HCT116 (cell line): Measurements from ENCODE around the gene GMEB2. TPM values are rescaled to one million over a fixed set of nuclear protein-coding genes. Genes with fewer than 3 reads are reported as not detected.
A peak's percentile ranks its signal among the peaks of the same experiment; 100 is the strongest.

Source experiments
- ATAC-seq: fragments of 200-7000 bp; cut with Tn5 transposase; 2 replicates; pipeline ENCODE4 v1.9.1; 2020; ENCODE audit warnings: mild to moderate bottlenecking, moderate library complexity
- BruUV-seq: library from RNA; stranded (reverse); fragments of 400-500 nt; replicated peaks from 2 replicates; lab custom pipeline; 2021; lab: Mats Ljungman, UMichigan
- CTCF ChIA-PET: fragments of 300-600 bp; sonication (Branson Sonifier 250); formaldehyde crosslinking; loops from one replicate; lab custom pipeline; 2021; ENCODE audit warnings: antibody characterized with exemption; lab: Charles Lee
- POLR2A ChIA-PET: fragments of 300-600, 350-600 bp; sonication (Branson Sonifier 250); formaldehyde crosslinking; loops from one replicate; lab custom pipeline; 2021; ENCODE audit warnings: antibody characterized with exemption; lab: Charles Lee
- RAD21 ChIA-PET, 2 experiments: fragments of 300-600 bp; sonication (Branson Sonifier 250); formaldehyde crosslinking; loops; one replicate each; lab custom pipeline; 2023; ENCODE audit warnings: low total read pairs in 2 of 2; ENCODE audit not compliant: uncharacterized antibody in 2 of 2, unreplicated experiment in 2 of 2, low non-redundant PET in 1 of 2; lab: Charles Lee
- DNase-seq: peaks from one replicate; pipeline ENCODE4 v3.0.0-alpha.2; 2010; ENCODE audit warnings: low read depth, low spot score
- H2AFZ ChIP-seq: fragments of 200-600 bp; shearing (Covaris generic), sonication (generic); 2 replicates; pipeline ENCODE4 v1.6.1; 2017; ENCODE audit warnings: low read depth, mixed run types, mixed read lengths, antibody characterized with exemption, low read length; ENCODE audit not compliant: poor library complexity, severe bottlenecking
- H3K27ac ChIP-seq: 2 replicates; pipeline ENCODE4 v1.5.1; 2012; ENCODE audit warnings: low read depth, low read length
- H3K27me3 ChIP-seq: fragments of 200-600 bp; sonication (generic); 2 replicates; pipeline ENCODE4 v1.6.1; 2016; ENCODE audit warnings: mixed run types, low read length, mixed read lengths; ENCODE audit not compliant: insufficient read depth
- H3K36me3 ChIP-seq, 2 experiments: fragments of 200-500 bp in 1 of 2; fragments of 200-600 bp in 1 of 2; sonication (Bioruptor generic) in 1 of 2; sonication (generic) in 1 of 2; 2 replicates each; pipeline versions ENCODE4 v1.5.1 to v1.6.1; 2014 to 2016; ENCODE audit warnings: low read length in 2 of 2, inconsistent platforms in 1 of 2, mixed read lengths in 1 of 2, mixed run types in 1 of 2; ENCODE audit not compliant: insufficient read depth in 2 of 2, control insufficient read depth in 1 of 2
- H3K4me1 ChIP-seq, 2 experiments: fragments of 200-600 bp in 1 of 2; sonication (generic) in 1 of 2; 2 replicates each; pipeline versions ENCODE4 v1.5.1 to v1.6.1; 2012 to 2017; ENCODE audit warnings: low read length in 2 of 2, inconsistent platforms in 1 of 2, mild to moderate bottlenecking in 1 of 2, mixed read lengths in 1 of 2, mixed run types in 1 of 2, moderate library complexity in 1 of 2; ENCODE audit not compliant: insufficient read depth in 2 of 2, control insufficient read depth in 1 of 2
- H3K4me2 ChIP-seq: fragments of 200-600 bp; sonication (generic); 2 replicates; pipeline ENCODE4 v1.6.1; 2017; ENCODE audit warnings: mixed run types, low read length, mixed read lengths
- H3K4me3 ChIP-seq, 2 experiments: fragments of 200-600 bp in 1 of 2; sonication (generic) in 1 of 2; replicated peaks in 1 of 2; 2 replicates each; pipeline ENCODE4 v1.5.1; 2011 to 2016; ENCODE audit warnings: low read length in 2 of 2, control low read depth in 1 of 2, low read depth in 1 of 2, mild to moderate bottlenecking in 1 of 2, mixed read lengths in 1 of 2, mixed run types in 1 of 2
- H3K79me2 ChIP-seq: fragments of 200-600 bp; sonication (generic); 2 replicates; pipeline ENCODE4 v1.6.1; 2017; ENCODE audit warnings: mild to moderate bottlenecking, mixed run types, low read length, moderate library complexity, mixed read lengths; ENCODE audit not compliant: insufficient read depth
- H3K9ac ChIP-seq: fragments of 200-600 bp; sonication (generic); 2 replicates; pipeline ENCODE4 v1.6.1; 2016; ENCODE audit warnings: low read length, mixed read lengths
- H3K9me2 ChIP-seq: fragments of 200-600 bp; sonication (generic), shearing (Covaris generic); 2 replicates; pipeline ENCODE4 v1.6.1; 2017; ENCODE audit warnings: mixed run types, mild to moderate bottlenecking, moderate library complexity; ENCODE audit not compliant: insufficient read depth
- H3K9me3 ChIP-seq, 2 experiments: fragments of 200-500 bp in 1 of 2; fragments of 200-600 bp in 1 of 2; sonication (Bioruptor generic) in 1 of 2; sonication (generic) in 1 of 2; 2 replicates each; pipeline ENCODE4 v1.6.1; 2014 to 2017; ENCODE audit warnings: low read length in 2 of 2, mixed read lengths in 2 of 2, inconsistent platforms in 1 of 2, low read depth in 1 of 2, mild to moderate bottlenecking in 1 of 2, mixed run types in 1 of 2, moderate library complexity in 1 of 2; ENCODE audit not compliant: control insufficient read depth in 1 of 2, insufficient read depth in 1 of 2
- H4K20me1 ChIP-seq: fragments of 200-600 bp; sonication (generic), shearing (Covaris generic); 2 replicates; pipeline ENCODE4 v1.6.1; 2017; ENCODE audit warnings: mixed run types, mild to moderate bottlenecking, moderate library complexity; ENCODE audit not compliant: insufficient read depth
- CBX3 ChIP-seq: IDR thresholded peaks from 2 replicates; pipeline ENCODE4 v1.6.1; 2012; ENCODE audit warnings: low read depth
- CEBPB ChIP-seq: IDR thresholded peaks from 2 replicates; pipeline ENCODE4 v1.6.1; 2012; ENCODE audit warnings: low read depth
- EGR1 ChIP-seq: IDR thresholded peaks from 2 replicates; pipeline ENCODE4 v1.6.1; 2012; ENCODE audit warnings: low read depth
- EZH2phosphoT487 ChIP-seq: fragments of 200-600 bp; IDR thresholded peaks from 2 replicates; pipeline ENCODE4 v1.6.1; 2018; ENCODE audit warnings: antibody characterized with exemption, borderline replicate concordance
- FOSL1 ChIP-seq: IDR thresholded peaks from 2 replicates; pipeline ENCODE4 v1.6.1; 2012; ENCODE audit warnings: low read depth
- JUND ChIP-seq: IDR thresholded peaks from 2 replicates; pipeline ENCODE4 v1.6.1; 2012
- POLR2A ChIP-seq: IDR thresholded peaks from 2 replicates; pipeline ENCODE4 v1.7.0; 2011; ENCODE audit warnings: borderline replicate concordance; ENCODE audit not compliant: insufficient read depth, insufficient read length; ENCODE audit errors: extremely low read depth
- POLR2AphosphoS5 ChIP-seq: IDR thresholded peaks from 2 replicates; pipeline ENCODE4 v1.6.1; 2011; ENCODE audit warnings: mild to moderate bottlenecking, low read depth, low read length, moderate library complexity
- RAD21 ChIP-seq: IDR thresholded peaks from 2 replicates; pipeline ENCODE4 v1.6.1; 2012; ENCODE audit warnings: low read depth, mild to moderate bottlenecking
- SIN3A ChIP-seq: IDR thresholded peaks from 2 replicates; pipeline ENCODE4 v1.6.1; 2012; ENCODE audit warnings: low read depth
- SP1 ChIP-seq: IDR thresholded peaks from 2 replicates; pipeline ENCODE4 v1.6.1; 2012; ENCODE audit warnings: low read depth
- YY1 ChIP-seq: IDR thresholded peaks from 2 replicates; pipeline ENCODE4 v1.6.1; 2011; ENCODE audit warnings: low read length, low read depth, moderate library complexity, mild to moderate bottlenecking; ENCODE audit not compliant: insufficient replicate concordance; ENCODE audit errors: extremely low read depth
- ZFX ChIP-seq: fragments of 450-650 bp; IDR thresholded peaks from 2 replicates; pipeline ENCODE4 v1.6.1; 2017
- intact Hi-C: fragments of 100-400 bp; cut with micrococcal nuclease; formaldehyde crosslinking; loops from 2 replicates; pipeline ENCODE4 v1.10.0; 2022
- total RNA-seq: library from RNA; stranded (reverse); gene quantifications from one replicate; pipeline ENCODE4 v1.2.1, GENCODE V29; 2021; ENCODE audit not compliant: unreplicated experiment
- TF ChIP-seq, protein P1 (sequence below): IDR thresholded peaks from 2 replicates; pipeline ENCODE4 v1.6.1; 2012
- TF ChIP-seq, protein P2 (sequence below): IDR thresholded peaks from 2 replicates; pipeline ENCODE4 v1.6.1; 2012
- TF ChIP-seq, protein P3 (sequence below), 3 experiments: fragments of 200-600 bp in 1 of 3; sonication (generic) in 1 of 3; IDR thresholded peaks in 2 of 3; conservative IDR thresholded peaks in 1 of 3; 2 replicates each; pipeline ENCODE4 v1.5.1; 2012 to 2017; ENCODE audit warnings: low read depth in 2 of 3, low read length in 2 of 3, antibody characterized with exemption in 1 of 3, borderline replicate concordance in 1 of 3, control low read depth in 1 of 3, mild to moderate bottlenecking in 1 of 3, mixed read lengths in 1 of 3, mixed run types in 1 of 3, moderate library complexity in 1 of 3; ENCODE audit not compliant: insufficient read depth in 1 of 3
- TF ChIP-seq, protein P4 (sequence below): IDR thresholded peaks from 2 replicates; pipeline ENCODE4 v1.6.1; 2011; ENCODE audit warnings: mild to moderate bottlenecking, low read length, moderate library complexity; ENCODE audit not compliant: insufficient replicate concordance; ENCODE audit errors: extremely low read depth
- TF ChIP-seq, protein P5 (sequence below): IDR thresholded peaks from 2 replicates; pipeline ENCODE4 v1.6.1; 2012; ENCODE audit warnings: low read depth

Gene GMEB2
- total RNA-seq, 1 experiment from 2014 or later = 13.9 TPM

DNA sequence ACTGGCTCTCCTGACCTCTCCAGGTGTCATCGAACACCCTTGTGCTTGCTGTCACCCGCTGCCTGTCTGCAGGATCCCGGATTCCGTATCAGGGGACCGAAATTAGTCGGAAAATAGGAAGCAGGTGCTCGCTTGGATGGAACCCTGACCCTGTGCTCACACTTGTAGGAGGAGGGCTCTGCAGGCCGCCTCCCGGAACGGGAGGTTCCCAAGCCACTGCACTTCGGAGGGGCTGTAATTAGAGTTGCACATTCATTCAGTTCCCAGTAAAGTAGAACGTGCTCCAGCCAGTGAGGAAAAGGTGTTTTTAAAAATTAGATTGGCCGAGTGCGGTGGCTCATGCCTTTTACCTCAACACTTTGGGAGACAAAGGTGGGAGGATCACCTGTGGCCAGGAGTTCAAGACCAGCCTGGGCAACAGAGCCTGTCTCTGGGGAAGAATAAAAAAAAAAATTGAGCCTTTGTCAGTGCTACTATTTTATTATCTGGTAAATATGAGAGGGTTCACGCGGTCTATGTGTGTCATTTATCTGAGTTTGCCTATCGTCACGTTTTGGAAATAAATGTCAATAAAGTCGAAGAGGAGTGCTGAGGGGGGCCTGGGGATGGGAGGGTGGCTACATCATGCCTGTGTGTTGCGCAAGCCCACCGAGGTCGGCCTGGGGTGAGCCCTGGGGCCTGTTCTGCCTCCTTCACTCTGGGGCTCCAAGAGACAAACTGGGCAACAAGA, 1.5 kb upstream of the GMEB2 start:
- ChIA-PET POLR2A (interaction anchor here (1.2 to 1.4 kb wide), 3 partner anchors 13 to 91 kb away, joined by 4 to 6 read pairs (median 4); partner anchors contain the start of gene PTK6), CTCF (no interaction called here), RAD21 (interaction anchor here in 1 of 2 experiments (0.7 kb wide), 1 partner anchor 87 kb away, joined by 4 read pairs; no protein-coding TSS in a partner anchor)
- intact Hi-C loops = loop anchor here (1.0 to 10.0 kb wide), 3 partner anchors 30 to 91 kb away; partner anchors contain the start of genes HELZ2, PTK6 and RTEL1
- Histone ChIP-seq H3K9me3 (no peaks in the 10 kb centered on the region), H3K27me3 (no peaks in the 10 kb centered on the region), H3K36me3 (0 out of 4 replicates have a peak, but pooled peaks cover 0 to 3% of the 10 kb centered on the region in 2 experiments), H3K9ac (peak overlapping the region; percentile 95), H3K27ac (peak overlapping the region; percentile 98), H3K79me2 (peaks cover 37% of the 10 kb centered on the region), H3K4me3 (peak overlapping the region; percentile 88 to 96), H2AFZ (no peak overlapping the region), H3K9me2 (no peaks in the 10 kb centered on the region), H3K4me2 (peak overlapping the region; percentile 97), H3K4me1 (peaks cover 8 to 22% of the 10 kb centered on the region in 2 experiments), H4K20me1 (no peaks in the 10 kb centered on the region)
- DNase-seq (peak; percentile 75), ATAC-seq (peak; percentile 73)
- TSS peak; percentile 75 for BruUV-seq
- TF ChIP-seq, protein P1, sequence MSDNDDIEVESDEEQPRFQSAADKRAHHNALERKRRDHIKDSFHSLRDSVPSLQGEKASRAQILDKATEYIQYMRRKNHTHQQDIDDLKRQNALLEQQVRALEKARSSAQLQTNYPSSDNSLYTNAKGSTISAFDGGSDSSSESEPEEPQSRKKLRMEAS = peak; percentile 98
- TF ChIP-seq, protein P2, sequence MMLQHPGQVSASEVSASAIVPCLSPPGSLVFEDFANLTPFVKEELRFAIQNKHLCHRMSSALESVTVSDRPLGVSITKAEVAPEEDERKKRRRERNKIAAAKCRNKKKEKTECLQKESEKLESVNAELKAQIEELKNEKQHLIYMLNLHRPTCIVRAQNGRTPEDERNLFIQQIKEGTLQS = no peak
- TF ChIP-seq POLR2AphosphoS5 (peak; percentile 71; the same call in 1 of the 2 replicates), SP1 (peak; percentile 63), POLR2A (peak; percentile 70), EGR1 (peak; percentile 29; the same call in 1 of the 2 replicates), CEBPB (peak; percentile 88), YY1 (peak; percentile 72), SIN3A (peak; percentile 94), CBX3 (peak; percentile 94; the same call in 1 of the 2 replicates), RAD21 (no peak), ZFX (peak; percentile 38; the same call in 1 of the 2 replicates), JUND (no peak; the same call in 1 of the 2 replicates), EZH2phosphoT487 (no peak), FOSL1 (no peak)
- TF ChIP-seq, protein P3, sequence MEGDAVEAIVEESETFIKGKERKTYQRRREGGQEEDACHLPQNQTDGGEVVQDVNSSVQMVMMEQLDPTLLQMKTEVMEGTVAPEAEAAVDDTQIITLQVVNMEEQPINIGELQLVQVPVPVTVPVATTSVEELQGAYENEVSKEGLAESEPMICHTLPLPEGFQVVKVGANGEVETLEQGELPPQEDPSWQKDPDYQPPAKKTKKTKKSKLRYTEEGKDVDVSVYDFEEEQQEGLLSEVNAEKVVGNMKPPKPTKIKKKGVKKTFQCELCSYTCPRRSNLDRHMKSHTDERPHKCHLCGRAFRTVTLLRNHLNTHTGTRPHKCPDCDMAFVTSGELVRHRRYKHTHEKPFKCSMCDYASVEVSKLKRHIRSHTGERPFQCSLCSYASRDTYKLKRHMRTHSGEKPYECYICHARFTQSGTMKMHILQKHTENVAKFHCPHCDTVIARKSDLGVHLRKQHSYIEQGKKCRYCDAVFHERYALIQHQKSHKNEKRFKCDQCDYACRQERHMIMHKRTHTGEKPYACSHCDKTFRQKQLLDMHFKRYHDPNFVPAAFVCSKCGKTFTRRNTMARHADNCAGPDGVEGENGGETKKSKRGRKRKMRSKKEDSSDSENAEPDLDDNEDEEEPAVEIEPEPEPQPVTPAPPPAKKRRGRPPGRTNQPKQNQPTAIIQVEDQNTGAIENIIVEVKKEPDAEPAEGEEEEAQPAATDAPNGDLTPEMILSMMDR (IDR thresholded peaks at IDR 0.05 in 2 of 3, conservative IDR thresholded peaks at IDR 0.05 in 1 of 3; ENCODE audit: borderline replicate concordance in 1 of 3, insufficient read depth in 1 of 3, low read depth in 2 of 3, low read length in 2 of 3) = no peak
- TF ChIP-seq, protein P4, sequence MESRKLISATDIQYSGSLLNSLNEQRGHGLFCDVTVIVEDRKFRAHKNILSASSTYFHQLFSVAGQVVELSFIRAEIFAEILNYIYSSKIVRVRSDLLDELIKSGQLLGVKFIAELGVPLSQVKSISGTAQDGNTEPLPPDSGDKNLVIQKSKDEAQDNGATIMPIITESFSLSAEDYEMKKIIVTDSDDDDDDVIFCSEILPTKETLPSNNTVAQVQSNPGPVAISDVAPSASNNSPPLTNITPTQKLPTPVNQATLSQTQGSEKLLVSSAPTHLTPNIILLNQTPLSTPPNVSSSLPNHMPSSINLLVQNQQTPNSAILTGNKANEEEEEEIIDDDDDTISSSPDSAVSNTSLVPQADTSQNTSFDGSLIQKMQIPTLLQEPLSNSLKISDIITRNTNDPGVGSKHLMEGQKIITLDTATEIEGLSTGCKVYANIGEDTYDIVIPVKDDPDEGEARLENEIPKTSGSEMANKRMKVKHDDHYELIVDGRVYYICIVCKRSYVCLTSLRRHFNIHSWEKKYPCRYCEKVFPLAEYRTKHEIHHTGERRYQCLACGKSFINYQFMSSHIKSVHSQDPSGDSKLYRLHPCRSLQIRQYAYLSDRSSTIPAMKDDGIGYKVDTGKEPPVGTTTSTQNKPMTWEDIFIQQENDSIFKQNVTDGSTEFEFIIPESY = no peak
- TF ChIP-seq, protein P5, sequence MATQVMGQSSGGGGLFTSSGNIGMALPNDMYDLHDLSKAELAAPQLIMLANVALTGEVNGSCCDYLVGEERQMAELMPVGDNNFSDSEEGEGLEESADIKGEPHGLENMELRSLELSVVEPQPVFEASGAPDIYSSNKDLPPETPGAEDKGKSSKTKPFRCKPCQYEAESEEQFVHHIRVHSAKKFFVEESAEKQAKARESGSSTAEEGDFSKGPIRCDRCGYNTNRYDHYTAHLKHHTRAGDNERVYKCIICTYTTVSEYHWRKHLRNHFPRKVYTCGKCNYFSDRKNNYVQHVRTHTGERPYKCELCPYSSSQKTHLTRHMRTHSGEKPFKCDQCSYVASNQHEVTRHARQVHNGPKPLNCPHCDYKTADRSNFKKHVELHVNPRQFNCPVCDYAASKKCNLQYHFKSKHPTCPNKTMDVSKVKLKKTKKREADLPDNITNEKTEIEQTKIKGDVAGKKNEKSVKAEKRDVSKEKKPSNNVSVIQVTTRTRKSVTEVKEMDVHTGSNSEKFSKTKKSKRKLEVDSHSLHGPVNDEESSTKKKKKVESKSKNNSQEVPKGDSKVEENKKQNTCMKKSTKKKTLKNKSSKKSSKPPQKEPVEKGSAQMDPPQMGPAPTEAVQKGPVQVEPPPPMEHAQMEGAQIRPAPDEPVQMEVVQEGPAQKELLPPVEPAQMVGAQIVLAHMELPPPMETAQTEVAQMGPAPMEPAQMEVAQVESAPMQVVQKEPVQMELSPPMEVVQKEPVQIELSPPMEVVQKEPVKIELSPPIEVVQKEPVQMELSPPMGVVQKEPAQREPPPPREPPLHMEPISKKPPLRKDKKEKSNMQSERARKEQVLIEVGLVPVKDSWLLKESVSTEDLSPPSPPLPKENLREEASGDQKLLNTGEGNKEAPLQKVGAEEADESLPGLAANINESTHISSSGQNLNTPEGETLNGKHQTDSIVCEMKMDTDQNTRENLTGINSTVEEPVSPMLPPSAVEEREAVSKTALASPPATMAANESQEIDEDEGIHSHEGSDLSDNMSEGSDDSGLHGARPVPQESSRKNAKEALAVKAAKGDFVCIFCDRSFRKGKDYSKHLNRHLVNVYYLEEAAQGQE = no peak
